GM19328 (cell line): Measurements from ENCODE around the gene ATL3.
"Not testable (repeated sequence)": the region's sequence is repeated elsewhere in the genome, so short reads cannot be mapped to it uniquely, and the experiment has no call there.

Source experiments
- ATAC-seq: cut with Tn5 transposase; IDR thresholded peaks from one replicate; pipeline ENCODE4 v1.9.1; 2021; ENCODE audit warnings: mild to moderate bottlenecking, moderate library complexity; ENCODE audit not compliant: unreplicated experiment

The ATL3 gene

GRCh38 chr11:63623513-63624140, 47.5 kb downstream of the ATL3 start:
- no peak for ATAC-seq

GRCh38 chr11:63622323-63622722, 48.9 kb downstream of the ATL3 start:
- ATAC-seq = no peak

GRCh38 chr11:63621071-63621470, 50.1 kb downstream of the ATL3 start:
- no peak for ATAC-seq

- no peak for ATAC-seq
Measured at GRCh38 chr11:63619967-63620366, 51.2 kb downstream of the ATL3 start.

GRCh38 chr11:63617686-63618085, 53.5 kb downstream of the ATL3 start:
- ATAC-seq = not testable (repeated sequence)

- no peak for ATAC-seq
Measured at GRCh38 chr11:63616953-63617352, 54.2 kb downstream of the ATL3 start.

GRCh38 chr11:63614136-63614671, 57.0 kb downstream of the ATL3 start, which contains the start of gene PLAAT3:
Gene PLAAT3, minus strand, starts transcription at chr11:63614433. Its CDS starts 419 bp downstream, at chr11:63614014.
- ATAC-seq = no peak

GRCh38 chr11:63613517-63614135, 57.5 kb downstream of the ATL3 start:
- no peak for ATAC-seq

- ATAC-seq = no peak
Measured at GRCh38 chr11:63612181-63612580, 59.0 kb downstream of the ATL3 start.

GRCh38 chr11:63611395-63611747, 59.8 kb downstream of the ATL3 start:
- no peak for ATAC-seq

- no peak for ATAC-seq
Measured at GRCh38 chr11:63610604-63611394, 60.4 kb downstream of the ATL3 start.

- no peak for ATAC-seq
Measured at GRCh38 chr11:63609971-63610580, 61.1 kb downstream of the ATL3 start.

- ATAC-seq = no peak
Measured at GRCh38 chr11:63609536-63609935, 61.6 kb downstream of the ATL3 start.

GRCh38 chr11:63608353-63609345, 62.5 kb downstream of the ATL3 start:
- ATAC-seq = no peak

GRCh38 chr11:63603180-63603518, 68.0 kb downstream of the ATL3 start:
- no peak for ATAC-seq

GRCh38 chr11:63602290-63603179, 68.6 kb downstream of the ATL3 start:
- not testable (repeated sequence) for ATAC-seq

GRCh38 chr11:63599211-63600122, 71.7 kb downstream of the ATL3 start:
- no peak for ATAC-seq

GRCh38 chr11:63598556-63598955, 72.6 kb downstream of the ATL3 start:
- no peak for ATAC-seq
